ENCODE data around the gene HSDL2.
"Not testable (repeated sequence)": the region's sequence is repeated elsewhere in the genome, so short reads cannot be mapped to it uniquely, and the experiment has no call there.

- TF ChIP-seq CTCF (conservative IDR thresholded peaks at IDR 0.05); ZFX (IDR thresholded peaks at IDR 0.05): not testable (repeated sequence)
These were observed 12.1 kb downstream of the HSDL2 start for GRCh38 chr9:112391936-112392560.

Measured in C4-2B (cell line).